ENCODE results near the gene RDX. TPM values are rescaled to one million over a fixed set of nuclear protein-coding genes. Genes with fewer than 3 reads are reported as not detected.

Gene RDX
- total and polyA plus RNA-seq, 4 donors = 22.6 to 144 (median 71.1) TPM

GRCh38 chr11:110156503-110156902, 139.9 kb downstream of the RDX start:
- no peak overlapping the region for H3K27ac ChIP-seq (ENCODE audit: low read depth in 1 of 2, low read length in 2 of 2)
- ATAC-seq (ENCODE audit: low FRiP score) (no peak), DNase-seq (no peak)
- peaks cover 0 to 3% of the 10 kb centered on the region in 2 donors for H3K36me3 ChIP-seq (ENCODE audit: control insufficient read depth in 1 of 2, insufficient read depth in 2 of 2, low read length in 1 of 2)
- intact Hi-C loops (cut with DNase I) = loop anchor here in 1 of 2 donors (10.0 kb wide), 2 partner anchors 62 to 212 kb away; partner anchors contain the start of gene ZC3H12C
- H3K9me3 ChIP-seq (ENCODE audit: control insufficient read depth, low read length) = no peaks in the 10 kb centered on the region
- 93 to 94% methylated on average over 4 of the region's 4 CpGs for WGBS, 2 donors
- no peaks in the 10 kb centered on the region for H3K4me1 ChIP-seq (ENCODE audit: control insufficient read depth in 1 of 2, insufficient read depth in 2 of 2, low read length in 2 of 2)
- H3K4me3 ChIP-seq (ENCODE audit: low read length in 2 of 2) = no peak overlapping the region
- H3K27me3 ChIP-seq (ENCODE audit: control insufficient read depth in 1 of 2, insufficient read depth in 2 of 2, low read length in 1 of 2) = no peaks in the 10 kb centered on the region

- intact Hi-C loops (cut with DNase I) = loop anchor here in 1 of 2 donors (10.0 kb wide), 2 partner anchors 59 to 209 kb away; partner anchors contain the start of gene ZC3H12C
- ATAC-seq (ENCODE audit: low FRiP score) (no peak), DNase-seq (no peak)
- peaks cover 0 to 2% of the 10 kb centered on the region in 2 donors for H3K36me3 ChIP-seq (ENCODE audit: control insufficient read depth in 1 of 2, insufficient read depth in 2 of 2, low read length in 1 of 2)
- no peak overlapping the region for H3K4me3 ChIP-seq (ENCODE audit: low read length in 2 of 2)
- no peaks in the 10 kb centered on the region for H3K27me3 ChIP-seq (ENCODE audit: control insufficient read depth in 1 of 2, insufficient read depth in 2 of 2, low read length in 1 of 2)
- no peak overlapping the region for H3K27ac ChIP-seq (ENCODE audit: low read depth in 1 of 2, low read length in 2 of 2)
- H3K4me1 ChIP-seq (ENCODE audit: control insufficient read depth in 1 of 2, insufficient read depth in 2 of 2, low read length in 2 of 2) = peaks cover 2 to 4% of the 10 kb centered on the region in 2 donors
- no peaks in the 10 kb centered on the region for H3K9me3 ChIP-seq (ENCODE audit: control insufficient read depth, low read length)
These were observed 142.9 kb downstream of the RDX start for GRCh38 chr11:110153474-110153873.

GRCh38 chr11:110152199-110152598, 144.2 kb downstream of the RDX start:
- Histone ChIP-seq H3K27me3 (ENCODE audit: control insufficient read depth in 1 of 2, insufficient read depth in 2 of 2, low read length in 1 of 2) (no peaks in the 10 kb centered on the region), H3K4me3 (ENCODE audit: low read length in 2 of 2) (no peak overlapping the region), H3K9me3 (ENCODE audit: control insufficient read depth, low read length) (no peaks in the 10 kb centered on the region), H3K4me1 (ENCODE audit: control insufficient read depth in 1 of 2, insufficient read depth in 2 of 2, low read length in 2 of 2) (peaks cover 2 to 8% of the 10 kb centered on the region in 2 donors), H3K27ac (ENCODE audit: low read depth in 1 of 2, low read length in 2 of 2) (no peak overlapping the region), H3K36me3 (ENCODE audit: control insufficient read depth in 1 of 2, insufficient read depth in 2 of 2, low read length in 1 of 2) (no peaks in the 10 kb centered on the region)
- no peak for ATAC-seq (ENCODE audit: low FRiP score)
- intact Hi-C loops (cut with DNase I) = loop anchor here in 1 of 2 donors (10.0 kb wide), 2 partner anchors 57 to 207 kb away; partner anchors contain the start of gene ZC3H12C
- DNase-seq = no peak
- WGBS, 2 donors = 44 to 60% methylated on average over 1 of the region's 1 CpG

GRCh38 chr11:110148775-110149744, 147.4 kb downstream of the RDX start:
- no peak overlapping the region for H3K4me3 ChIP-seq (ENCODE audit: low read length in 2 of 2)
- H3K9me3 ChIP-seq (ENCODE audit: control insufficient read depth, low read length) = no peaks in the 10 kb centered on the region
- H3K4me1 ChIP-seq (ENCODE audit: control insufficient read depth in 1 of 2, insufficient read depth in 2 of 2, low read length in 2 of 2) = peaks cover 2 to 11% of the 10 kb centered on the region in 2 donors
- DNase-seq = no peak
- no peaks in the 10 kb centered on the region for H3K27me3 ChIP-seq (ENCODE audit: control insufficient read depth in 1 of 2, insufficient read depth in 2 of 2, low read length in 1 of 2)
- H3K36me3 ChIP-seq (ENCODE audit: control insufficient read depth in 1 of 2, insufficient read depth in 2 of 2, low read length in 1 of 2) = no peaks in the 10 kb centered on the region
- 77 to 84% methylated on average over 9 of the region's 9 CpGs for WGBS, 2 donors
- no peak for ATAC-seq (ENCODE audit: low FRiP score)
- intact Hi-C loops (cut with DNase I) = no loop called here
- no peak overlapping the region for H3K27ac ChIP-seq (ENCODE audit: low read depth in 1 of 2, low read length in 2 of 2)

GRCh38 chr11:110147962-110148709, 148.3 kb downstream of the RDX start:
- Histone ChIP-seq H3K9me3 (ENCODE audit: control insufficient read depth, low read length) (no peaks in the 10 kb centered on the region), H3K27me3 (ENCODE audit: control insufficient read depth in 1 of 2, insufficient read depth in 2 of 2, low read length in 1 of 2) (no peaks in the 10 kb centered on the region), H3K36me3 (ENCODE audit: control insufficient read depth in 1 of 2, insufficient read depth in 2 of 2, low read length in 1 of 2) (no peaks in the 10 kb centered on the region), H3K4me1 (ENCODE audit: control insufficient read depth in 1 of 2, insufficient read depth in 2 of 2, low read length in 2 of 2) (peaks cover 2 to 11% of the 10 kb centered on the region in 2 donors), H3K27ac (ENCODE audit: low read depth in 1 of 2, low read length in 2 of 2) (no peak overlapping the region), H3K4me3 (ENCODE audit: low read length in 2 of 2) (no peak overlapping the region)
- intact Hi-C loops (cut with DNase I) = no loop called here
- DNase-seq (no peak), ATAC-seq (ENCODE audit: low FRiP score) (no peak)
- WGBS, 2 donors = 14 to 20% methylated on average over 3 of the region's 3 CpGs

GRCh38 chr11:110141812-110142211, 154.6 kb downstream of the RDX start:
- ATAC-seq (ENCODE audit: low FRiP score) = no peak
- Histone ChIP-seq H3K4me3 (ENCODE audit: low read length in 2 of 2) (no peak overlapping the region), H3K27ac (ENCODE audit: low read depth in 1 of 2, low read length in 2 of 2) (no peak overlapping the region), H3K4me1 (ENCODE audit: control insufficient read depth in 1 of 2, insufficient read depth in 2 of 2, low read length in 2 of 2) (peaks cover 0 to 3% of the 10 kb centered on the region in 2 donors), H3K36me3 (ENCODE audit: control insufficient read depth in 1 of 2, insufficient read depth in 2 of 2, low read length in 1 of 2) (no peaks in the 10 kb centered on the region), H3K27me3 (ENCODE audit: control insufficient read depth in 1 of 2, insufficient read depth in 2 of 2, low read length in 1 of 2) (no peaks in the 10 kb centered on the region), H3K9me3 (ENCODE audit: control insufficient read depth, low read length) (no peaks in the 10 kb centered on the region)
- no peak for DNase-seq
- intact Hi-C loops (cut with DNase I) = no loop called here

- no peaks in the 10 kb centered on the region for H3K36me3 ChIP-seq (ENCODE audit: control insufficient read depth in 1 of 2, insufficient read depth in 2 of 2, low read length in 1 of 2)
- H3K4me1 ChIP-seq (ENCODE audit: control insufficient read depth in 1 of 2, insufficient read depth in 2 of 2, low read length in 2 of 2) = no peaks in the 10 kb centered on the region
- WGBS, 2 donors = 85 to 89% methylated on average over 6 of the region's 6 CpGs
- H3K4me3 ChIP-seq (ENCODE audit: low read length in 2 of 2) = no peak overlapping the region
- intact Hi-C loops (cut with DNase I) = no loop called here
- no peak overlapping the region for H3K27ac ChIP-seq (ENCODE audit: low read depth in 1 of 2, low read length in 2 of 2)
- H3K27me3 ChIP-seq (ENCODE audit: control insufficient read depth in 1 of 2, insufficient read depth in 2 of 2, low read length in 1 of 2) = no peaks in the 10 kb centered on the region
- DNase-seq (no peak), ATAC-seq (ENCODE audit: low FRiP score) (no peak)
- no peaks in the 10 kb centered on the region for H3K9me3 ChIP-seq (ENCODE audit: control insufficient read depth, low read length)
These were observed 162.3 kb downstream of the RDX start for GRCh38 chr11:110134110-110134509.

- Histone ChIP-seq H3K27ac (ENCODE audit: low read depth in 1 of 2, low read length in 2 of 2) (no peak overlapping the region), H3K36me3 (ENCODE audit: control insufficient read depth in 1 of 2, insufficient read depth in 2 of 2, low read length in 1 of 2) (no peaks in the 10 kb centered on the region), H3K9me3 (ENCODE audit: control insufficient read depth, low read length) (no peaks in the 10 kb centered on the region), H3K27me3 (ENCODE audit: control insufficient read depth in 1 of 2, insufficient read depth in 2 of 2, low read length in 1 of 2) (no peaks in the 10 kb centered on the region), H3K4me3 (ENCODE audit: low read length in 2 of 2) (no peak overlapping the region), H3K4me1 (ENCODE audit: control insufficient read depth in 1 of 2, insufficient read depth in 2 of 2, low read length in 2 of 2) (no peaks in the 10 kb centered on the region)
- intact Hi-C loops (cut with DNase I) = no loop called here
- 94 to 95% methylated on average over 2 of the region's 2 CpGs for WGBS, 2 donors
- no peak for ATAC-seq (ENCODE audit: low FRiP score)
- no peak for DNase-seq
These were observed 163.3 kb downstream of the RDX start for GRCh38 chr11:110133160-110133559.
